ENCODE data around the gene WDR72.

WDR72 gene

GRCh38 chr15:53472210-53472609 lies 287.3 kb downstream of the WDR72 start:
- no peaks in the 10 kb centered on the region for H3K36me3 ChIP-seq (ENCODE audit: insufficient read depth, low read depth, low read length)
- no peaks in the 10 kb centered on the region for H3K9me3 ChIP-seq (ENCODE audit: insufficient read depth, low read depth, low read length)
- H3K9ac ChIP-seq (ENCODE audit: low read depth, low read length), result no peak overlapping the region
- no peak overlapping the region for H3K27ac ChIP-seq (ENCODE audit: low read length)
- H3K4me3 ChIP-seq (ENCODE audit: low read length), result no peak overlapping the region
- no peaks in the 10 kb centered on the region for H3K4me1 ChIP-seq (ENCODE audit: insufficient read depth, low read length)
- H3K27me3 ChIP-seq (ENCODE audit: insufficient read depth, low read length), result no peaks in the 10 kb centered on the region

GRCh38 chr15:53470743-53471142 lies 288.7 kb downstream of the WDR72 start:
- H3K4me1 ChIP-seq (ENCODE audit: insufficient read depth, low read length), result no peaks in the 10 kb centered on the region
- no peaks in the 10 kb centered on the region for H3K9me3 ChIP-seq (ENCODE audit: insufficient read depth, low read depth, low read length)
- H3K27me3 ChIP-seq (ENCODE audit: insufficient read depth, low read length), result no peaks in the 10 kb centered on the region
- no peak overlapping the region for H3K27ac ChIP-seq (ENCODE audit: low read length)
- H3K4me3 ChIP-seq (ENCODE audit: low read length), result no peak overlapping the region
- H3K9ac ChIP-seq (ENCODE audit: low read depth, low read length), result no peak overlapping the region
- H3K36me3 ChIP-seq (ENCODE audit: insufficient read depth, low read depth, low read length), result no peaks in the 10 kb centered on the region

GRCh38 chr15:53469422-53469821 lies 290.0 kb downstream of the WDR72 start:
- H3K27me3 ChIP-seq (ENCODE audit: insufficient read depth, low read length), result no peaks in the 10 kb centered on the region
- no peaks in the 10 kb centered on the region for H3K36me3 ChIP-seq (ENCODE audit: insufficient read depth, low read depth, low read length)
- no peaks in the 10 kb centered on the region for H3K9me3 ChIP-seq (ENCODE audit: insufficient read depth, low read depth, low read length)
- H3K4me3 ChIP-seq (ENCODE audit: low read length), result no peak overlapping the region
- no peak overlapping the region for H3K27ac ChIP-seq (ENCODE audit: low read length)
- no peaks in the 10 kb centered on the region for H3K4me1 ChIP-seq (ENCODE audit: insufficient read depth, low read length)
- no peak overlapping the region for H3K9ac ChIP-seq (ENCODE audit: low read depth, low read length)

All from iPS-20b (cell line).